A549 (cell line): ENCODE results near the gene TNFSF8. TPM values are rescaled to one million over a fixed set of nuclear protein-coding genes. Genes with fewer than 3 reads are reported as not detected.

Experiments used
- BHLHE40 ChIP-seq: IDR thresholded peaks from 2 replicates; pipeline ENCODE4 v1.6.1; 2012; ENCODE audit warnings: low read depth, low read length, inconsistent platforms
- CBX2 ChIP-seq: fragments of 200-600 bp; sonication (generic); IDR thresholded peaks from 2 replicates; pipeline ENCODE4 v1.6.1; 2016; ENCODE audit warnings: low read depth, mild to moderate bottlenecking, borderline replicate concordance
- CHD4 ChIP-seq: fragments of 200-600 bp; sonication (generic); IDR thresholded peaks from 2 replicates; pipeline ENCODE4 v1.6.1; 2016; ENCODE audit warnings: antibody characterized with exemption, mild to moderate bottlenecking, borderline replicate concordance
- EHF ChIP-seq: fragments of 250-450 bp; sonication (Bioruptor Pico); IDR thresholded peaks from 2 replicates; pipeline ENCODE4 v1.5.0; 2020; ENCODE audit warnings: mild to moderate bottlenecking
- EP300 ChIP-seq, 2 experiments: fragments of >200 bp; sonication (Bioruptor Twin); formaldehyde crosslinking; IDR thresholded peaks; 2 replicates in 1 of 2; 3 replicates in 1 of 2; pipeline ENCODE4 v1.6.1; 2016 to 2017
- FOSB ChIP-seq: fragments of 250-450 bp; sonication (Bioruptor Pico); IDR thresholded peaks from 2 replicates; pipeline ENCODE4 v1.5.0; 2020; ENCODE audit warnings: mild to moderate bottlenecking, moderate library complexity
- FOSL2 ChIP-seq, 2 experiments: fragments of 450-650 bp in 1 of 2; fragments of >200 bp in 1 of 2; sonication (Bioruptor Twin) in 1 of 2; formaldehyde crosslinking; IDR thresholded peaks; 2 replicates each; pipeline versions ENCODE4 v1.5.0 to v1.6.1; 2016 to 2020; ENCODE audit warnings: mild to moderate bottlenecking in 1 of 2, moderate library complexity in 1 of 2
- FOXS1 ChIP-seq: fragments of 250-450 bp; sonication (Bioruptor Pico); IDR thresholded peaks from 2 replicates; pipeline ENCODE4 v1.5.0; 2020; ENCODE audit warnings: mild to moderate bottlenecking, moderate library complexity
- GATA3 ChIP-seq: IDR thresholded peaks from 2 replicates; pipeline ENCODE4 v1.6.1; 2012; ENCODE audit warnings: borderline replicate concordance
- HDAC2 ChIP-seq: fragments of 200-600 bp; sonication (generic); IDR thresholded peaks from 2 replicates; pipeline ENCODE4 v1.6.1; 2016
- HOXA7 ChIP-seq: fragments of 250-450 bp; sonication (Bioruptor Pico); IDR thresholded peaks from 2 replicates; pipeline ENCODE4 v1.5.0; 2020; ENCODE audit warnings: mild to moderate bottlenecking, moderate library complexity
- HOXB5 ChIP-seq: fragments of 250-450 bp; sonication (Bioruptor Pico); IDR thresholded peaks from 2 replicates; pipeline ENCODE4 v1.5.0; 2020; ENCODE audit warnings: mild to moderate bottlenecking, moderate library complexity
- JUN ChIP-seq, 2 experiments: fragments of >200 bp; sonication (Bioruptor Twin); formaldehyde crosslinking; IDR thresholded peaks; 2 replicates in 1 of 2; 3 replicates in 1 of 2; pipeline ENCODE4 v1.6.1; 2016 to 2017
- KDM1A ChIP-seq: fragments of 200-600 bp; sonication (generic); IDR thresholded peaks from 2 replicates; pipeline ENCODE4 v1.6.1; 2016; ENCODE audit warnings: low read depth, mild to moderate bottlenecking
- KDM5A ChIP-seq: fragments of 200-600 bp; sonication (generic); IDR thresholded peaks from 2 replicates; pipeline ENCODE4 v1.6.1; 2016; ENCODE audit warnings: antibody characterized with exemption, mild to moderate bottlenecking
- MAZ ChIP-seq: fragments of 150-350 bp; IDR thresholded peaks from 2 replicates; pipeline ENCODE4 v1.6.1; 2014; ENCODE audit warnings: antibody characterized with exemption, low read depth, low read length, borderline replicate concordance
- MYC ChIP-seq: IDR thresholded peaks from 2 replicates; pipeline ENCODE4 v1.6.1; 2012; ENCODE audit warnings: mild to moderate bottlenecking, inconsistent platforms, low read length, improper control_type of control experiment, borderline replicate concordance
- NFE2L2 ChIP-seq: fragments of 150-350 bp; conservative IDR thresholded peaks from 2 replicates; pipeline ENCODE4 v1.6.1; 2014; ENCODE audit warnings: low read length
- NPAS2 ChIP-seq: fragments of 250-450 bp; sonication (Bioruptor Pico); IDR thresholded peaks from 2 replicates; pipeline ENCODE4 v1.8.0; 2022; ENCODE audit warnings: mild to moderate bottlenecking, moderate library complexity, borderline replicate concordance
- POLR2AphosphoS2 ChIP-seq: conservative IDR thresholded peaks from 2 replicates; pipeline ENCODE4 v1.6.1; 2012; ENCODE audit warnings: low read length, improper control_type of control experiment, inconsistent platforms
- RAD21 ChIP-seq, 2 experiments: fragments of >200 bp in 1 of 2; sonication (Bioruptor Twin) in 1 of 2; formaldehyde crosslinking in 1 of 2; IDR thresholded peaks in 1 of 2; conservative IDR thresholded peaks in 1 of 2; 2 replicates in 1 of 2; 3 replicates in 1 of 2; pipeline ENCODE4 v1.6.1; 2012 to 2018; ENCODE audit warnings: inconsistent platforms in 1 of 2
- RARB ChIP-seq: fragments of 250-450 bp; sonication (Bioruptor Pico); IDR thresholded peaks from 2 replicates; pipeline ENCODE4 v1.8.0; 2021; ENCODE audit warnings: mild to moderate bottlenecking, moderate library complexity
- RCOR1 ChIP-seq: fragments of 150-350 bp; IDR thresholded peaks from 2 replicates; pipeline ENCODE4 v1.6.1; 2014; ENCODE audit warnings: antibody characterized with exemption, low read length, low read depth
- RNF2 ChIP-seq: fragments of 200-600 bp; sonication (generic); IDR thresholded peaks from 2 replicates; pipeline ENCODE4 v1.6.1; 2016; ENCODE audit warnings: low read depth, mild to moderate bottlenecking, antibody characterized with exemption, moderate library complexity, borderline replicate concordance
- SREBF2 ChIP-seq: fragments of 450-650 bp; IDR thresholded peaks from 2 replicates; pipeline ENCODE4 v1.6.1; 2014; ENCODE audit warnings: mild to moderate bottlenecking, moderate library complexity
- TFCP2L1 ChIP-seq: fragments of 250-450 bp; sonication (Bioruptor Pico); IDR thresholded peaks from 2 replicates; pipeline ENCODE4 v1.5.0; 2021; ENCODE audit warnings: mild to moderate bottlenecking
- TP53 ChIP-seq: fragments of 250-450 bp; sonication (Bioruptor Pico); IDR thresholded peaks from 2 replicates; pipeline ENCODE4 v1.5.0; 2021; ENCODE audit warnings: mild to moderate bottlenecking, moderate library complexity
- ZC3H11A ChIP-seq: fragments of 450-650 bp; IDR thresholded peaks from 2 replicates; pipeline ENCODE4 v1.6.1; 2014; ENCODE audit warnings: antibody characterized with exemption, mild to moderate bottlenecking
- ZFP36 ChIP-seq: fragments of 450-650 bp; IDR thresholded peaks from 2 replicates; pipeline ENCODE4 v1.6.1; 2014; ENCODE audit warnings: borderline replicate concordance; ENCODE audit not compliant: partially characterized antibody
- ZSCAN20 ChIP-seq: fragments of 250-450 bp; sonication (Bioruptor Pico); IDR thresholded peaks from 2 replicates; pipeline ENCODE4 v1.8.0; 2022; ENCODE audit warnings: mild to moderate bottlenecking, moderate library complexity
- polyA plus RNA-seq, 4 experiments: library from polyadenylated mRNA; depleted of rRNA in 3 of 4; stranded (reverse); fragments of >200 nt; fragmentation: RNase III in 1 of 4; extraction: RNeasy Plus Mini Kit Qiagen cat#74134 plus additional on column Dnase treatment in 1 of 4; gene quantifications; 2 replicates in 3 of 4; 3 replicates in 1 of 4; pipeline ENCODE4 v1.2.3, GENCODE V29; 2011 to 2017
- TF ChIP-seq, protein P1 (sequence below): IDR thresholded peaks from 2 replicates; pipeline ENCODE4 v1.6.1; 2012
- TF ChIP-seq, protein P2 (sequence below): fragments of 450-650 bp; IDR thresholded peaks from 2 replicates; pipeline ENCODE4 v1.6.1; 2014; ENCODE audit warnings: antibody characterized with exemption
- TF ChIP-seq, protein P3 (sequence below): fragments of >200 bp; sonication (Bioruptor Twin); formaldehyde crosslinking; IDR thresholded peaks from 3 replicates; pipeline ENCODE4 v1.6.1; 2016
- TF ChIP-seq, protein P4 (sequence below): fragments of 150-350 bp; IDR thresholded peaks from 2 replicates; pipeline ENCODE4 v1.6.1; 2014; ENCODE audit warnings: low read depth, mild to moderate bottlenecking, low read length
- TF ChIP-seq, protein P5 (sequence below): fragments of 200-600 bp; sonication (generic); IDR thresholded peaks from 2 replicates; pipeline ENCODE4 v1.6.1; 2016; ENCODE audit warnings: antibody characterized with exemption, mild to moderate bottlenecking, moderate library complexity
- TF ChIP-seq, protein P6 (sequence below): IDR thresholded peaks from 2 replicates; pipeline ENCODE4 v1.6.1; 2012; ENCODE audit warnings: low read depth, borderline replicate concordance

Gene TNFSF8
- polyA plus RNA-seq, 2 of the 4 experiments (the other 2 are of a cell fraction) = not detected

DNA sequence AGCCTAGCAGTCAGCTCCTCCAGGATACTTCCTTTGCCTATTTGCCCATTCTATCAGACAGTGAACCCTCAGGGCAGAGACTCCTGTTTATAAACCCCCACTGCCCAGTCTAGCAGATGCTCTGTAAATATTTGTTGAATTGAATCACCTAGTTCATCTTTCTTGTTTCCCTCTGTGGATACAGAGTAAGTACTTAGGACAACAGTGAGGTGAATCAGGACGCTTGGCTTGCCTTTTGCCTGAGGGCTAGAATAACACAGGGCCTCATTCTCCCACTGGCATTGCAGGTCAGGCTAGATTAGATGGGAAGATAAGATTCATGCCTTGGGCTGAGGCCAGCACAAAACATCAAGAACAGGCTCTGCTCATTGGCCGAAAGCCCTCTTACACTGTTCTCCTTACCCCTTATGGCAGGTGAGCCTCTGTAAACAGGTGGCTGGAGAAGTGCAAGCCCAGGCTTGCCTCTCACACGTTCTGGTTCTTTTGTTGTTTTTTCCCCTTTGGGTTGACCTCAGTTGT is 22.2 kb downstream of the TNFSF8 start (continued):
- TF ChIP-seq, protein P1, sequence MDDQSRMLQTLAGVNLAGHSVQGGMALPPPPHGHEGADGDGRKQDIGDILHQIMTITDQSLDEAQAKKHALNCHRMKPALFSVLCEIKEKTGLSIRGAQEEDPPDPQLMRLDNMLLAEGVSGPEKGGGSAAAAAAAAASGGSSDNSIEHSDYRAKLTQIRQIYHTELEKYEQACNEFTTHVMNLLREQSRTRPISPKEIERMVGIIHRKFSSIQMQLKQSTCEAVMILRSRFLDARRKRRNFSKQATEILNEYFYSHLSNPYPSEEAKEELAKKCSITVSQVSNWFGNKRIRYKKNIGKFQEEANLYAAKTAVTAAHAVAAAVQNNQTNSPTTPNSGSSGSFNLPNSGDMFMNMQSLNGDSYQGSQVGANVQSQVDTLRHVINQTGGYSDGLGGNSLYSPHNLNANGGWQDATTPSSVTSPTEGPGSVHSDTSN = peak; percentile 79; the same call in 1 of the 2 replicates
- TF ChIP-seq TFCP2L1 (no peak), SREBF2 (no peak), HDAC2 (no peak), MYC (no peak), EP300 (IDR thresholded peaks at IDR 0.05) (peak; percentile 95 to 96), GATA3 (peak; percentile 100), HOXB5 (CRISPR knock-in tag) (no peak), RARB (CRISPR knock-in tag) (peak; percentile 71; the same call in 1 of the 2 replicates), FOSB (CRISPR knock-in tag) (0 out of 2 replicates have a peak, but pooled peaks have one; percentile 30), FOSL2 (IDR thresholded peaks at IDR 0.05) (peak; percentile 97), FOSL2 (CRISPR knock-in tag; IDR thresholded peaks at IDR 0.05) (peak; percentile 98), ZSCAN20 (CRISPR knock-in tag) (no peak), NFE2L2 (no peak), EHF (CRISPR knock-in tag) (no peak; the same call in 1 of the 2 replicates), MAZ (no peak), BHLHE40 (no peak), CBX2 (no peak), RCOR1 (no peak), TP53 (CRISPR knock-in tag) (no peak), RNF2 (no peak), CHD4 (no peak), NPAS2 (CRISPR knock-in tag) (no peak), POLR2AphosphoS2 (no peak), ZC3H11A (no peak), ZFP36 (peak; percentile 94), HOXA7 (CRISPR knock-in tag) (no peak), JUN (IDR thresholded peaks at IDR 0.05) (peak; percentile 99), FOXS1 (CRISPR knock-in tag) (peak; percentile 95), KDM5A (no peak), RAD21 (conservative IDR thresholded peaks at IDR 0.05 in 1 of 2, IDR thresholded peaks at IDR 0.05 in 1 of 2) (peak; percentile 30 to 69), KDM1A (no peak)
- TF ChIP-seq, protein P2, sequence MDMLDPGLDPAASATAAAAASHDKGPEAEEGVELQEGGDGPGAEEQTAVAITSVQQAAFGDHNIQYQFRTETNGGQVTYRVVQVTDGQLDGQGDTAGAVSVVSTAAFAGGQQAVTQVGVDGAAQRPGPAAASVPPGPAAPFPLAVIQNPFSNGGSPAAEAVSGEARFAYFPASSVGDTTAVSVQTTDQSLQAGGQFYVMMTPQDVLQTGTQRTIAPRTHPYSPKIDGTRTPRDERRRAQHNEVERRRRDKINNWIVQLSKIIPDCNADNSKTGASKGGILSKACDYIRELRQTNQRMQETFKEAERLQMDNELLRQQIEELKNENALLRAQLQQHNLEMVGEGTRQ = no peak
- TF ChIP-seq, protein P3, sequence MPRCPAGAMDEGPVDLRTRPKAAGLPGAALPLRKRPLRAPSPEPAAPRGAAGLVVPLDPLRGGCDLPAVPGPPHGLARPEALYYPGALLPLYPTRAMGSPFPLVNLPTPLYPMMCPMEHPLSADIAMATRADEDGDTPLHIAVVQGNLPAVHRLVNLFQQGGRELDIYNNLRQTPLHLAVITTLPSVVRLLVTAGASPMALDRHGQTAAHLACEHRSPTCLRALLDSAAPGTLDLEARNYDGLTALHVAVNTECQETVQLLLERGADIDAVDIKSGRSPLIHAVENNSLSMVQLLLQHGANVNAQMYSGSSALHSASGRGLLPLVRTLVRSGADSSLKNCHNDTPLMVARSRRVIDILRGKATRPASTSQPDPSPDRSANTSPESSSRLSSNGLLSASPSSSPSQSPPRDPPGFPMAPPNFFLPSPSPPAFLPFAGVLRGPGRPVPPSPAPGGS = peak; percentile 98; the same call in 2 of the 3 replicates
- TF ChIP-seq, protein P4, sequence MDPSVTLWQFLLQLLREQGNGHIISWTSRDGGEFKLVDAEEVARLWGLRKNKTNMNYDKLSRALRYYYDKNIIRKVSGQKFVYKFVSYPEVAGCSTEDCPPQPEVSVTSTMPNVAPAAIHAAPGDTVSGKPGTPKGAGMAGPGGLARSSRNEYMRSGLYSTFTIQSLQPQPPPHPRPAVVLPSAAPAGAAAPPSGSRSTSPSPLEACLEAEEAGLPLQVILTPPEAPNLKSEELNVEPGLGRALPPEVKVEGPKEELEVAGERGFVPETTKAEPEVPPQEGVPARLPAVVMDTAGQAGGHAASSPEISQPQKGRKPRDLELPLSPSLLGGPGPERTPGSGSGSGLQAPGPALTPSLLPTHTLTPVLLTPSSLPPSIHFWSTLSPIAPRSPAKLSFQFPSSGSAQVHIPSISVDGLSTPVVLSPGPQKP = no peak
- TF ChIP-seq, protein P5, sequence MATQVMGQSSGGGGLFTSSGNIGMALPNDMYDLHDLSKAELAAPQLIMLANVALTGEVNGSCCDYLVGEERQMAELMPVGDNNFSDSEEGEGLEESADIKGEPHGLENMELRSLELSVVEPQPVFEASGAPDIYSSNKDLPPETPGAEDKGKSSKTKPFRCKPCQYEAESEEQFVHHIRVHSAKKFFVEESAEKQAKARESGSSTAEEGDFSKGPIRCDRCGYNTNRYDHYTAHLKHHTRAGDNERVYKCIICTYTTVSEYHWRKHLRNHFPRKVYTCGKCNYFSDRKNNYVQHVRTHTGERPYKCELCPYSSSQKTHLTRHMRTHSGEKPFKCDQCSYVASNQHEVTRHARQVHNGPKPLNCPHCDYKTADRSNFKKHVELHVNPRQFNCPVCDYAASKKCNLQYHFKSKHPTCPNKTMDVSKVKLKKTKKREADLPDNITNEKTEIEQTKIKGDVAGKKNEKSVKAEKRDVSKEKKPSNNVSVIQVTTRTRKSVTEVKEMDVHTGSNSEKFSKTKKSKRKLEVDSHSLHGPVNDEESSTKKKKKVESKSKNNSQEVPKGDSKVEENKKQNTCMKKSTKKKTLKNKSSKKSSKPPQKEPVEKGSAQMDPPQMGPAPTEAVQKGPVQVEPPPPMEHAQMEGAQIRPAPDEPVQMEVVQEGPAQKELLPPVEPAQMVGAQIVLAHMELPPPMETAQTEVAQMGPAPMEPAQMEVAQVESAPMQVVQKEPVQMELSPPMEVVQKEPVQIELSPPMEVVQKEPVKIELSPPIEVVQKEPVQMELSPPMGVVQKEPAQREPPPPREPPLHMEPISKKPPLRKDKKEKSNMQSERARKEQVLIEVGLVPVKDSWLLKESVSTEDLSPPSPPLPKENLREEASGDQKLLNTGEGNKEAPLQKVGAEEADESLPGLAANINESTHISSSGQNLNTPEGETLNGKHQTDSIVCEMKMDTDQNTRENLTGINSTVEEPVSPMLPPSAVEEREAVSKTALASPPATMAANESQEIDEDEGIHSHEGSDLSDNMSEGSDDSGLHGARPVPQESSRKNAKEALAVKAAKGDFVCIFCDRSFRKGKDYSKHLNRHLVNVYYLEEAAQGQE = no peak
- TF ChIP-seq, protein P6, sequence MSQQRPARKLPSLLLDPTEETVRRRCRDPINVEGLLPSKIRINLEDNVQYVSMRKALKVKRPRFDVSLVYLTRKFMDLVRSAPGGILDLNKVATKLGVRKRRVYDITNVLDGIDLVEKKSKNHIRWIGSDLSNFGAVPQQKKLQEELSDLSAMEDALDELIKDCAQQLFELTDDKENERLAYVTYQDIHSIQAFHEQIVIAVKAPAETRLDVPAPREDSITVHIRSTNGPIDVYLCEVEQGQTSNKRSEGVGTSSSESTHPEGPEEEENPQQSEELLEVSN = no peak
